GM12864 (cell line): ENCODE measurements around the gene CELA3A.
A peak's percentile ranks its signal among the peaks of the same experiment; 100 is the strongest.

Experiments used
- DNase-seq: peaks from one replicate; pipeline ENCODE4 v3.0.0-alpha.2; 2011; ENCODE audit warnings: low read depth
- H3K4me3 ChIP-seq: 2 replicates; pipeline ENCODE4 v1.5.1; 2011; ENCODE audit warnings: mild to moderate bottlenecking, low read depth, low read length, control low read depth
- TF ChIP-seq, protein P1 (sequence below): IDR thresholded peaks from 2 replicates; pipeline ENCODE4 v1.5.1; 2011; ENCODE audit warnings: low read depth, mild to moderate bottlenecking, moderate library complexity, low read length, control low read depth, inconsistent platforms; ENCODE audit errors: missing control alignments

The CELA3A gene

GRCh38 chr1:22040286-22040623, 38.8 kb downstream of the CELA3A start:
- no peak overlapping the region; the same call in 1 of the 2 replicates for H3K4me3 ChIP-seq
- DNase-seq = no peak
- TF ChIP-seq, protein P1, sequence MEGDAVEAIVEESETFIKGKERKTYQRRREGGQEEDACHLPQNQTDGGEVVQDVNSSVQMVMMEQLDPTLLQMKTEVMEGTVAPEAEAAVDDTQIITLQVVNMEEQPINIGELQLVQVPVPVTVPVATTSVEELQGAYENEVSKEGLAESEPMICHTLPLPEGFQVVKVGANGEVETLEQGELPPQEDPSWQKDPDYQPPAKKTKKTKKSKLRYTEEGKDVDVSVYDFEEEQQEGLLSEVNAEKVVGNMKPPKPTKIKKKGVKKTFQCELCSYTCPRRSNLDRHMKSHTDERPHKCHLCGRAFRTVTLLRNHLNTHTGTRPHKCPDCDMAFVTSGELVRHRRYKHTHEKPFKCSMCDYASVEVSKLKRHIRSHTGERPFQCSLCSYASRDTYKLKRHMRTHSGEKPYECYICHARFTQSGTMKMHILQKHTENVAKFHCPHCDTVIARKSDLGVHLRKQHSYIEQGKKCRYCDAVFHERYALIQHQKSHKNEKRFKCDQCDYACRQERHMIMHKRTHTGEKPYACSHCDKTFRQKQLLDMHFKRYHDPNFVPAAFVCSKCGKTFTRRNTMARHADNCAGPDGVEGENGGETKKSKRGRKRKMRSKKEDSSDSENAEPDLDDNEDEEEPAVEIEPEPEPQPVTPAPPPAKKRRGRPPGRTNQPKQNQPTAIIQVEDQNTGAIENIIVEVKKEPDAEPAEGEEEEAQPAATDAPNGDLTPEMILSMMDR = no peak

DNA sequence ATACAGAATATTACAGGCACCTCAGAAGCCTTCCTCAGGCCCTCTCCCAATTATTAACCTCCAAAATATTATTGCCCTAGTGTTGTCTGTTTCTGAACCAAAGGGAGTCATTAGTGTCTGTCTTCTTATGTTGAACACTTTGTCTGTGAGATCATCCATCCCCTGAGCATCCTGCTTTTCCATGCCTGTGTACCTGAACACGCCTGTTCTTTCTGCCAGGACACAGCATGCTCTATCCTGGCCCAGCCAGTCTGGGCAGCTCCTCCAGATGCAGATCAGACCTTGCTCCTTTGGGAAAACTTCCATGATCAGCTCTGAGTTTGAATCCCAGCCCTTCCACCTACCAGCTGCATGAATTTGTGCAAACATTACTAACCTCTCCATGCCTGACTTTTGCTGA, 40.0 kb downstream of the CELA3A start:
- H3K4me3 ChIP-seq = no peak overlapping the region
- TF ChIP-seq, protein P1 = no peak
- no peak for DNase-seq

DNA sequence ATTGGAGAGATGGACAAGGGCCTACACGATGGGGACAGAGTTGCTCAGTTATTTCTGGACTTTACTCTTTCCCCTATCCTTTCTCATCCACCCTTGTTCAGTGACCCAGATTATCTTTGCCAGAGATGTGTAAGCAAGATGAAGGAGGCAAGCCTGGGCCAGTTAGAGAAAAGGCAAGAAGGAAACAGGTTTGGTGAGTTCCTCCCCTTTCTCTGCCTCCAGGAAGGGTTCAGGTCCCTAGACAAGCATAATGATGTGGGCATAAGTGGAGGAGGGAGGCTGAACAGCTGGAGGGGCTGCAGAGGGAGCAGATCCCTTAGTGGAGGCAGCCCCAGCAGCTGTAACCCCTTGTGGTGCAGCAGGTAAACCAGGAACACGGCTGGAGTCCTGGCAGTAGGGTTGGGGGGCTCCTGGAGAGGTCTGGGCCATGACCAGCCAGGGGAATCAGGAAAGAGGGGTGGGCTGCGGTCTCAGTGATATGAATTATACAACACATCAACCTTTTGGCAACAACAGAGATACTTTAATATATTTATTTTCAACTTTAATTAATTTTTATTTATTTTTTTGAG, 41.8 kb downstream of the CELA3A start:
- no peak for DNase-seq
- TF ChIP-seq, protein P1 = no peak

GRCh38 chr1:22044690-22045420, 43.4 kb downstream of the CELA3A start:
- TF ChIP-seq, protein P1 = no peak
- H3K4me3 ChIP-seq = no peak overlapping the region
- no peak for DNase-seq

More for the DNA sequence above, 41.8 kb downstream of the CELA3A start:
- H3K4me3 ChIP-seq = no peak overlapping the region

DNA sequence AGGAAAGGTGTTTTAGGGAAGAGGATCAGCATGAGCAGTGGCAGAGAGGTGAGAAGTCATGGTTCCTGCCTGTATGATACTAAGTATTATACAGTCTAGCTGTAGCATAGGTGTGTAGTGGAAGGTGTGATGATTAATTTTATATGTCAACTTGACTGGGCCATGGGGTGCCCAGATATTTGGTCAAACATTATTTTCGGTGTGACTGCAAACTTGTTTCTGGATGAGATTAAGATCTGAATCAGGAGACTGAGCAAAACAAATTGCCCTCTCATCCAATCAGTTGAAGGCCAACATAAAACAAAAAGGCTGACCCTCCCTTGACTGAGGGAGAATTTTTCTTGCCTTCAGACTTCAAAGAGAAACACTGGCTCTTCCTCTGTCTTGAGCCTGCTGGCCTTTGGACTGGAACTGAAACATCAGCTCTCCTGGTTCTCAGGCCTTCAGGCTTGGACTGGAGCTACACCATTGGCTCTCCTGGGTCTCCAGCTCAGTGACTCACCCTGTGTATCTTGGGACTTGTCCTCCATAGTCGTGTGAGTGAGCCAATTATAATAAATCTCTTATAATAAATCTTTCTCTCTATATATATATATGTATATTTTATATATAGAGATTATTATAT, 44.3 kb downstream of the CELA3A start:
- H3K4me3 ChIP-seq = no peak overlapping the region
- TF ChIP-seq, protein P1 = no peak
- no peak for DNase-seq

DNA sequence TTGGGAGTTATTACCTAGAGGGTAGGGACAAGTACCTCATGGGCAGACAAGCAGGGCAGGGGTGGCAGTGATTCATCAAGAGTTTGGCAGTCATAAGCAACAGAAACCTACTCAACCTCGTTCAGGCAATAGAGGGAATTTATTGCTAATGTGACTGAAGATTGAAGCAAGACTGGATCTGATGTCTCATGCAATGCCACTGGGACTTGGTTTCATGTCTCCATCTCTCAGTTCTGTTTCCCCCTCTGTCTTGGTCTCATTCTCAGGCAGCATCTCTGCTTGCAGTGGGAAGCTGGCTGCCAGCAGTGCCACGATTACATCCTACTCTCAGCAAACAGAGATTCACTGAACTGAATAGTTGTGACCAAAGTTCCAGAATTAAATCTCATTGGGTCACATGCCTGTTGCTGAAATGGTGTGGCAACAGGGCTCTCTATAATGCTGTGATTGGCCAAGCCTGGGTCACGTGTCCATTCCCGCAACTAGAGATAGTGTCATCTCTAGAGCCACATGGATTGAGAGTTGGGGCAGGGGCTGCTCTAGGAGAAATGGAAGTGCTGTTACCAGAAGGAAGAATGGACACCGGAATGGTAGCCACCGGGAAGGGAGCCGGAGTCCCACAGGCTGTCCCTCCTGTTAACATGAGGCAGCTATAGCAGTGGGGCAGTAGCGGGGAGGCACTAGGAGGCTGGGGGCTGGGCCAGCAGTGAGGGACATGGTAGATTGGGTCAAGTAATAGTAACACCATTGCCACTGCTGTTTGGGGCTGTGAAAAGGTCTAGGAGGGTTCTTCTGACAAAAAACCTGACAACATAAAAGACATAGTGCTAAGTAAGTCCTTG, 47.1 kb downstream of the CELA3A start:
- peak; percentile 47 for DNase-seq
- H3K4me3 ChIP-seq = no peak overlapping the region
- TF ChIP-seq, protein P1 = no peak
